CD14-positive monocyte (primary cell): ENCODE measurements around the gene GIGYF2. TPM values are rescaled to one million over a fixed set of nuclear protein-coding genes. Genes with fewer than 3 reads are reported as not detected.

Experiments used
- DNase-seq, 3 donors: peaks; one replicate each; pipeline ENCODE4 v3.0.0-alpha.2; 2011 to 2022
- H2AFZ ChIP-seq: 2 replicates; pipeline ENCODE4 v1.6.0; 2012; ENCODE audit warnings: mild to moderate bottlenecking, low read depth, low read length, inconsistent platforms; ENCODE audit not compliant: insufficient read depth, poor library complexity, severe bottlenecking
- H3K27ac ChIP-seq, 2 donors: 1 replicate in 1 of 2; 2 replicates in 1 of 2; pipeline ENCODE4 v1.5.1; 2012 to 2013; ENCODE audit warnings: low read length in 2 of 2, control low read depth in 1 of 2, inconsistent platforms in 1 of 2, low read depth in 1 of 2, mild to moderate bottlenecking in 1 of 2
- H3K27me3 ChIP-seq, 2 donors: one replicate each; pipeline versions ENCODE4 v1.6.0 to v1.6.1; 2011 to 2013; ENCODE audit warnings: low read length in 2 of 2; ENCODE audit not compliant: control insufficient read depth in 2 of 2, insufficient read depth in 2 of 2
- H3K36me3 ChIP-seq, 2 donors: replicated peaks in 1 of 2; 1 replicate in 1 of 2; 2 replicates in 1 of 2; pipeline versions ENCODE4 v1.5.1 to v1.6.1; 2012 to 2013; ENCODE audit warnings: low read length in 2 of 2, control low read depth in 1 of 2, inconsistent platforms in 1 of 2, mild to moderate bottlenecking in 1 of 2; ENCODE audit not compliant: insufficient read depth in 2 of 2, control insufficient read depth in 1 of 2
- H3K4me1 ChIP-seq, 2 donors: 1 replicate in 1 of 2; 2 replicates in 1 of 2; pipeline versions ENCODE4 v1.5.1 to v1.6.1; 2012 to 2013; ENCODE audit warnings: low read length in 2 of 2, control low read depth in 1 of 2, inconsistent platforms in 1 of 2, mild to moderate bottlenecking in 1 of 2, moderate library complexity in 1 of 2; ENCODE audit not compliant: insufficient read depth in 2 of 2, control insufficient read depth in 1 of 2
- H3K4me2 ChIP-seq: replicated peaks from 2 replicates; pipeline ENCODE3; 2012; ENCODE audit warnings: low read length, moderate library complexity, mild to moderate bottlenecking; ENCODE audit not compliant: poor library complexity, severe bottlenecking; ENCODE audit errors: extremely low read depth
- H3K4me3 ChIP-seq, 3 experiments: fragments of 200-600 bp in 1 of 3; sonication (generic) in 1 of 3; replicated peaks in 1 of 3; 1 replicate in 2 of 3; 2 replicates in 1 of 3; pipeline ENCODE4 v1.5.1; 2011 to 2013; ENCODE audit warnings: low read length in 3 of 3, mild to moderate bottlenecking in 3 of 3, control low read depth in 2 of 3, low read depth in 2 of 3, inconsistent platforms in 1 of 3, moderate library complexity in 1 of 3
- H3K79me2 ChIP-seq: 2 replicates; pipeline ENCODE4 v1.6.0; 2012; ENCODE audit warnings: mild to moderate bottlenecking, control low read depth, inconsistent platforms, low read length, moderate library complexity; ENCODE audit not compliant: insufficient read depth
- H3K9ac ChIP-seq: 2 replicates; pipeline ENCODE4 v1.6.0; 2017; ENCODE audit warnings: low read length, mild to moderate bottlenecking; ENCODE audit not compliant: insufficient read depth, poor library complexity, severe bottlenecking
- H3K9me3 ChIP-seq, 2 donors: replicated peaks in 1 of 2; 1 replicate in 1 of 2; 2 replicates in 1 of 2; pipeline versions ENCODE4 v1.5.1 to v1.6.1; 2012 to 2013; ENCODE audit warnings: low read length in 2 of 2, control low read depth in 1 of 2; ENCODE audit not compliant: control insufficient read depth in 1 of 2, insufficient read depth in 1 of 2
- H4K20me1 ChIP-seq: 2 replicates; pipeline ENCODE4 v1.6.0; 2012; ENCODE audit warnings: mild to moderate bottlenecking, low read length, control low read depth, moderate library complexity; ENCODE audit not compliant: insufficient read depth
- H3K27ac Mint-ChIP-seq, 7 donors: one replicate each; pipeline ENCODE4 v1.8.0; 2020; ENCODE audit warnings: mild to moderate bottlenecking in 7 of 7, mixed read lengths in 7 of 7, moderate library complexity in 6 of 7, inconsistent platforms in 2 of 7
- H3K27me3 Mint-ChIP-seq, 3 donors: one replicate each; pipeline ENCODE4 v1.8.0; 2021 to 2022; ENCODE audit warnings: low read depth in 3 of 3, mild to moderate bottlenecking in 3 of 3, mixed read lengths in 3 of 3, moderate library complexity in 3 of 3, inconsistent platforms in 1 of 3
- H3K36me3 Mint-ChIP-seq, 2 donors: one replicate each; pipeline ENCODE4 v1.8.0; 2020; ENCODE audit warnings: mixed read lengths in 2 of 2, inconsistent platforms in 1 of 2, mild to moderate bottlenecking in 1 of 2
- H3K4me1 Mint-ChIP-seq: one replicate; pipeline ENCODE4 v1.8.0; 2020; ENCODE audit warnings: mild to moderate bottlenecking, mixed read lengths
- H3K4me3 Mint-ChIP-seq, 2 donors: one replicate each; pipeline ENCODE4 v1.8.0; 2020; ENCODE audit warnings: mild to moderate bottlenecking in 2 of 2, mixed read lengths in 2 of 2, moderate library complexity in 1 of 2
- H3K9me3 Mint-ChIP-seq, 7 donors: one replicate each; pipeline ENCODE4 v1.8.0; 2020 to 2022; ENCODE audit warnings: mixed read lengths in 7 of 7, mild to moderate bottlenecking in 6 of 7, moderate library complexity in 6 of 7, inconsistent platforms in 2 of 7
- WGBS: methylation state at CpG from one replicate; pipeline ENCODE4 v1.1.5; 2013; ENCODE audit warnings: missing lambda C conversion rate; ENCODE audit not compliant: insufficient coverage; 5-methylcytosine and 5-hydroxymethylcytosine counted together
- intact Hi-C, 2 donors: fragments of 100-400 bp; cut with micrococcal nuclease; formaldehyde crosslinking; loops; one replicate each; pipeline versions ENCODE4 v1.15.0 to v1.15.1; 2023
- polyA plus RNA-seq, 3 donors: library from polyadenylated mRNA; depleted of rRNA in 1 of 3; unstranded in 2 of 3; stranded (reverse) in 1 of 3; fragments of 300-500 nt in 2 of 3; fragments of >200 nt in 1 of 3; fragmentation: Illumina TruSeq in 2 of 3; gene quantifications; 1 replicate in 2 of 3; 2 replicates in 1 of 3; pipeline ENCODE4 v1.2.3, GENCODE V29; 2012 to 2021
- TF ChIP-seq, protein P1 (sequence below): fragments of 200-600 bp; IDR thresholded peaks from one replicate; pipeline ENCODE4 v1.8.0; 2022; ENCODE audit warnings: antibody characterized with exemption, mild to moderate bottlenecking

GIGYF2 gene
- polyA plus RNA-seq, 3 donors, result 7.7 to 20.7 (median 17.3) TPM

GRCh38 chr2:232866104-232866503 is 169.0 kb downstream of the GIGYF2 start:
- TF ChIP-seq, protein P1, sequence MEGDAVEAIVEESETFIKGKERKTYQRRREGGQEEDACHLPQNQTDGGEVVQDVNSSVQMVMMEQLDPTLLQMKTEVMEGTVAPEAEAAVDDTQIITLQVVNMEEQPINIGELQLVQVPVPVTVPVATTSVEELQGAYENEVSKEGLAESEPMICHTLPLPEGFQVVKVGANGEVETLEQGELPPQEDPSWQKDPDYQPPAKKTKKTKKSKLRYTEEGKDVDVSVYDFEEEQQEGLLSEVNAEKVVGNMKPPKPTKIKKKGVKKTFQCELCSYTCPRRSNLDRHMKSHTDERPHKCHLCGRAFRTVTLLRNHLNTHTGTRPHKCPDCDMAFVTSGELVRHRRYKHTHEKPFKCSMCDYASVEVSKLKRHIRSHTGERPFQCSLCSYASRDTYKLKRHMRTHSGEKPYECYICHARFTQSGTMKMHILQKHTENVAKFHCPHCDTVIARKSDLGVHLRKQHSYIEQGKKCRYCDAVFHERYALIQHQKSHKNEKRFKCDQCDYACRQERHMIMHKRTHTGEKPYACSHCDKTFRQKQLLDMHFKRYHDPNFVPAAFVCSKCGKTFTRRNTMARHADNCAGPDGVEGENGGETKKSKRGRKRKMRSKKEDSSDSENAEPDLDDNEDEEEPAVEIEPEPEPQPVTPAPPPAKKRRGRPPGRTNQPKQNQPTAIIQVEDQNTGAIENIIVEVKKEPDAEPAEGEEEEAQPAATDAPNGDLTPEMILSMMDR, result no peak
- Histone ChIP-seq H2AFZ (no peak overlapping the region), H3K36me3 (peaks cover 5 to 15% of the 10 kb centered on the region in 2 donors), H3K4me1 (no peaks in the 10 kb centered on the region), H3K4me2 (no peak overlapping the region), H4K20me1 (no peaks in the 10 kb centered on the region), H3K9me3 (no peaks in the 10 kb centered on the region), H3K79me2 (no peaks in the 10 kb centered on the region), H3K9ac (no peak overlapping the region), H3K27ac (no peak overlapping the region), H3K4me3 (no peak overlapping the region), H3K27me3 (no peaks in the 10 kb centered on the region)
- no peaks in the 10 kb centered on the region for H3K9me3 Mint-ChIP-seq
- 92% methylated on average over 2 of the region's 4 CpGs for WGBS
- no peak for DNase-seq
- H3K4me1 Mint-ChIP-seq, result peaks cover 2% of the 10 kb centered on the region
- peaks cover 7 to 11% of the 10 kb centered on the region in 2 donors for H3K36me3 Mint-ChIP-seq
- H3K27ac Mint-ChIP-seq, result no peak overlapping the region
- peaks cover 0 to 4% (median 0%) of the 10 kb centered on the region in 3 donors for H3K27me3 Mint-ChIP-seq
- intact Hi-C loops, result no loop called here
- no peak overlapping the region for H3K4me3 Mint-ChIP-seq

- intact Hi-C loops, result no loop called here
- Histone ChIP-seq H3K79me2 (no peaks in the 10 kb centered on the region), H3K27ac (no peak overlapping the region), H3K4me3 (no peak overlapping the region), H3K4me2 (no peak overlapping the region), H4K20me1 (no peaks in the 10 kb centered on the region), H3K36me3 (no peaks in the 10 kb centered on the region), H3K9me3 (no peaks in the 10 kb centered on the region), H2AFZ (no peak overlapping the region), H3K27me3 (no peaks in the 10 kb centered on the region), H3K4me1 (peaks cover 9 to 10% of the 10 kb centered on the region in 2 donors), H3K9ac (no peak overlapping the region)
- TF ChIP-seq, protein P1, result no peak
- Mint-ChIP-seq H3K27me3 (peaks cover 0 to 6% (median 1%) of the 10 kb centered on the region in 3 donors), H3K4me3 (no peak overlapping the region), H3K4me1 (peaks cover 10% of the 10 kb centered on the region), H3K36me3 (no peaks in the 10 kb centered on the region), H3K9me3 (peaks cover 0 to 2% (median 0%) of the 10 kb centered on the region in 7 donors), H3K27ac (peak overlapping the region in 1 of 7 donors; percentile 64)
- DNase-seq, result no peak
- WGBS, result 82% methylated on average over 13 of the region's 15 CpGs
Measured at GRCh38 chr2:232869138-232870017, 172.2 kb downstream of the GIGYF2 start.
